ENCODE data around the gene GDF15. TPM values are rescaled to one million over a fixed set of nuclear protein-coding genes. Genes with fewer than 3 reads are reported as not detected.

The GDF15 gene
- total and polyA plus RNA-seq, 7 experiments from 2014 or later, result 0.32 to 0.73 (median 0.58) TPM; not detected in 3

- no peak for ATAC-seq
- Histone ChIP-seq H3K4me3 (ENCODE audit: low read length) (no peak overlapping the region), H3K9me3 (ENCODE audit: control insufficient read depth in 2 of 3, low read length in 3 of 3) (peaks cover 0 to 3% (median 0%) of the 10 kb centered on the region in 3 experiments), H3K36me3 (ENCODE audit: control insufficient read depth in 2 of 3, insufficient read depth in 3 of 3, low read length in 3 of 3) (peaks cover 0 to 21% (median 0%) of the 10 kb centered on the region in 3 experiments), H3K27ac (ENCODE audit: low read depth, low read length) (no peak overlapping the region), H3K27me3 (ENCODE audit: control insufficient read depth in 2 of 2, insufficient read depth in 2 of 2, low read length in 2 of 2) (no peaks in the 10 kb centered on the region), H3K4me1 (ENCODE audit: control insufficient read depth in 2 of 2, insufficient read depth in 2 of 2, low read length in 2 of 2) (peaks cover 0 to 3% of the 10 kb centered on the region in 2 donors)
- Mint-ChIP-seq H3K4me3 (no peak overlapping the region), H3K9me3 (no peaks in the 10 kb centered on the region), H3K27ac (no peak overlapping the region), H3K27me3 (peaks cover 0 to 3% (median 3%) of the 10 kb centered on the region in 5 donors), H3K4me1 (peaks cover 0 to 3% (median 1%) of the 10 kb centered on the region in 7 donors), H3K36me3 (peaks cover 0 to 31% (median 18%) of the 10 kb centered on the region in 5 donors)
- intact Hi-C loops (cut with micrococcal nuclease), result no loop called here
- POLR2A ChIA-PET, result no interaction called here
- no peak for DNase-seq
- CTCF ChIA-PET, result no interaction called here
Observed at GRCh38 chr19:18368504-18369222, 17.3 kb upstream of the GDF15 start.

- peaks cover 0 to 10% (median 7%) of the 10 kb centered on the region in 7 donors for H3K4me1 Mint-ChIP-seq
- ATAC-seq (no peak), DNase-seq (no peak)
- peaks cover 3 to 9% (median 7%) of the 10 kb centered on the region in 5 donors for H3K27me3 Mint-ChIP-seq
- intact Hi-C loops (cut with micrococcal nuclease), result no loop called here
- Histone ChIP-seq H3K36me3 (ENCODE audit: control insufficient read depth in 2 of 3, insufficient read depth in 3 of 3, low read length in 3 of 3) (no peaks in the 10 kb centered on the region), H3K4me3 (ENCODE audit: low read length) (no peak overlapping the region), H3K27ac (ENCODE audit: low read depth, low read length) (no peak overlapping the region), H3K9me3 (ENCODE audit: control insufficient read depth in 2 of 3, low read length in 3 of 3) (no peaks in the 10 kb centered on the region), H3K4me1 (ENCODE audit: control insufficient read depth in 2 of 2, insufficient read depth in 2 of 2, low read length in 2 of 2) (peaks cover 0 to 9% of the 10 kb centered on the region in 2 donors), H3K27me3 (ENCODE audit: control insufficient read depth in 2 of 2, insufficient read depth in 2 of 2, low read length in 2 of 2) (no peaks in the 10 kb centered on the region)
- H3K9me3 Mint-ChIP-seq, result no peaks in the 10 kb centered on the region
- peaks cover 0 to 3% (median 0%) of the 10 kb centered on the region in 5 donors for H3K36me3 Mint-ChIP-seq
- H3K4me3 Mint-ChIP-seq, result peak overlapping the region in 1 of 10 donors; percentile 51
- POLR2A ChIA-PET, result no interaction called here
- H3K27ac Mint-ChIP-seq, result peak overlapping the region in 2 of 9 donors; percentile 66 to 68
- CTCF ChIA-PET, result no interaction called here
Observed at GRCh38 chr19:18373407-18373891, 12.5 kb upstream of the GDF15 start.

- H3K27me3 Mint-ChIP-seq, result peaks cover 3 to 9% (median 7%) of the 10 kb centered on the region in 5 donors
- H3K27ac Mint-ChIP-seq, result peak overlapping the region in 2 of 9 donors; percentile 66 to 68
- ChIA-PET POLR2A (no interaction called here), CTCF (no interaction called here)
- H3K9me3 Mint-ChIP-seq, result no peaks in the 10 kb centered on the region
- Histone ChIP-seq H3K27me3 (ENCODE audit: control insufficient read depth in 2 of 2, insufficient read depth in 2 of 2, low read length in 2 of 2) (no peaks in the 10 kb centered on the region), H3K27ac (ENCODE audit: low read depth, low read length) (no peak overlapping the region), H3K4me1 (ENCODE audit: control insufficient read depth in 2 of 2, insufficient read depth in 2 of 2, low read length in 2 of 2) (peaks cover 0 to 9% of the 10 kb centered on the region in 2 donors), H3K9me3 (ENCODE audit: control insufficient read depth in 2 of 3, low read length in 3 of 3) (no peaks in the 10 kb centered on the region), H3K36me3 (ENCODE audit: control insufficient read depth in 2 of 3, insufficient read depth in 3 of 3, low read length in 3 of 3) (no peaks in the 10 kb centered on the region), H3K4me3 (ENCODE audit: low read length) (no peak overlapping the region)
- H3K4me3 Mint-ChIP-seq, result peak overlapping the region in 1 of 10 donors; percentile 51
- ATAC-seq, result peak; percentile 96
- H3K36me3 Mint-ChIP-seq, result peaks cover 0 to 3% (median 0%) of the 10 kb centered on the region in 5 donors
- peaks cover 0 to 10% (median 7%) of the 10 kb centered on the region in 7 donors for H3K4me1 Mint-ChIP-seq
- intact Hi-C loops (cut with micrococcal nuclease), result no loop called here
- peak in 2 of 9 donors; percentile 37 to 60 for DNase-seq
Observed at GRCh38 chr19:18373892-18374629, 11.9 kb upstream of the GDF15 start.

GRCh38 chr19:18377026-18377425, 8.9 kb upstream of the GDF15 start:
- intact Hi-C loops (cut with micrococcal nuclease), result no loop called here
- no peak for DNase-seq

GRCh38 chr19:18379803-18380747, 5.9 kb upstream of the GDF15 start:
- H3K4me1 ChIP-seq (ENCODE audit: control insufficient read depth in 2 of 2, insufficient read depth in 2 of 2, low read length in 2 of 2), result no peaks in the 10 kb centered on the region
- peak; percentile 70 for ATAC-seq
- no peak for DNase-seq
- H3K27me3 ChIP-seq (ENCODE audit: control insufficient read depth in 2 of 2, insufficient read depth in 2 of 2, low read length in 2 of 2), result no peaks in the 10 kb centered on the region
- no peaks in the 10 kb centered on the region for H3K36me3 ChIP-seq (ENCODE audit: control insufficient read depth in 2 of 3, insufficient read depth in 3 of 3, low read length in 3 of 3)
- H3K4me3 ChIP-seq (ENCODE audit: low read length), result no peak overlapping the region
- Mint-ChIP-seq H3K27me3 (peaks cover 10 to 33% (median 13%) of the 10 kb centered on the region in 5 donors), H3K4me3 (no peak overlapping the region), H3K9me3 (no peaks in the 10 kb centered on the region), H3K4me1 (peaks cover 0 to 2% (median 0%) of the 10 kb centered on the region in 7 donors), H3K36me3 (no peaks in the 10 kb centered on the region), H3K27ac (no peak overlapping the region)
- no peak overlapping the region for H3K27ac ChIP-seq (ENCODE audit: low read depth, low read length)
- CTCF ChIA-PET, result no interaction called here
- H3K9me3 ChIP-seq (ENCODE audit: control insufficient read depth in 2 of 3, low read length in 3 of 3), result no peaks in the 10 kb centered on the region
- POLR2A ChIA-PET, result no interaction called here
- intact Hi-C loops (cut with micrococcal nuclease), result no loop called here

More at GRCh38 chr19:18377026-18377425, 8.9 kb upstream of the GDF15 start:
- Mint-ChIP-seq H3K9me3 (no peaks in the 10 kb centered on the region), H3K27ac (no peak overlapping the region), H3K4me1 (peaks cover 0 to 11% (median 7%) of the 10 kb centered on the region in 7 donors), H3K27me3 (peaks cover 5 to 15% (median 8%) of the 10 kb centered on the region in 5 donors), H3K4me3 (no peak overlapping the region), H3K36me3 (no peaks in the 10 kb centered on the region)
- H3K27ac ChIP-seq (ENCODE audit: low read depth, low read length), result no peak overlapping the region
- H3K4me1 ChIP-seq (ENCODE audit: control insufficient read depth in 2 of 2, insufficient read depth in 2 of 2, low read length in 2 of 2), result peaks cover 0 to 9% of the 10 kb centered on the region in 2 donors
- ChIA-PET POLR2A (no interaction called here), CTCF (no interaction called here)
- no peaks in the 10 kb centered on the region for H3K9me3 ChIP-seq (ENCODE audit: control insufficient read depth in 2 of 3, low read length in 3 of 3)
- H3K27me3 ChIP-seq (ENCODE audit: control insufficient read depth in 2 of 2, insufficient read depth in 2 of 2, low read length in 2 of 2), result no peaks in the 10 kb centered on the region
- no peak for ATAC-seq
- H3K4me3 ChIP-seq (ENCODE audit: low read length), result no peak overlapping the region
- H3K36me3 ChIP-seq (ENCODE audit: control insufficient read depth in 2 of 3, insufficient read depth in 3 of 3, low read length in 3 of 3), result no peaks in the 10 kb centered on the region

GRCh38 chr19:18380843-18381242, 5.1 kb upstream of the GDF15 start:
- H3K4me1 ChIP-seq (ENCODE audit: control insufficient read depth in 2 of 2, insufficient read depth in 2 of 2, low read length in 2 of 2), result no peaks in the 10 kb centered on the region
- no peak overlapping the region for H3K4me3 ChIP-seq (ENCODE audit: low read length)
- Mint-ChIP-seq H3K27ac (no peak overlapping the region), H3K27me3 (peaks cover 10 to 40% (median 20%) of the 10 kb centered on the region in 5 donors), H3K36me3 (no peaks in the 10 kb centered on the region), H3K4me1 (peaks cover 0 to 3% (median 0%) of the 10 kb centered on the region in 7 donors), H3K9me3 (no peaks in the 10 kb centered on the region), H3K4me3 (no peak overlapping the region)
- H3K27me3 ChIP-seq (ENCODE audit: control insufficient read depth in 2 of 2, insufficient read depth in 2 of 2, low read length in 2 of 2), result no peaks in the 10 kb centered on the region
- ATAC-seq, result no peak
- no peaks in the 10 kb centered on the region for H3K36me3 ChIP-seq (ENCODE audit: control insufficient read depth in 2 of 3, insufficient read depth in 3 of 3, low read length in 3 of 3)
- no peak overlapping the region for H3K27ac ChIP-seq (ENCODE audit: low read depth, low read length)
- CTCF ChIA-PET, result no interaction called here
- POLR2A ChIA-PET, result no interaction called here
- no peak for DNase-seq
- no peaks in the 10 kb centered on the region for H3K9me3 ChIP-seq (ENCODE audit: control insufficient read depth in 2 of 3, low read length in 3 of 3)
- intact Hi-C loops (cut with micrococcal nuclease), result no loop called here

All from naive thymus-derived CD4-positive, alpha-beta T cell (primary cell).